HEK293T (cell line): ENCODE results near the gene NOCT.
A peak's percentile ranks its signal among the peaks of the same experiment; 100 is the strongest.

ENCODE experiments used
- BHLHE40 ChIP-seq: fragments of 450-650 bp; IDR thresholded peaks from 2 replicates; pipeline ENCODE4 v1.6.1; 2016; ENCODE audit warnings: mild to moderate bottlenecking, moderate library complexity, borderline replicate concordance
- ELF4 ChIP-seq: fragments of 450-650 bp; IDR thresholded peaks from 2 replicates; pipeline ENCODE4 v1.6.1; 2017; ENCODE audit warnings: antibody characterized with exemption
- FOXK2 ChIP-seq: fragments of 450-650 bp; IDR thresholded peaks from 2 replicates; pipeline ENCODE4 v1.6.1; 2016; ENCODE audit warnings: mild to moderate bottlenecking
- FOXM1 ChIP-seq: fragments of 450-650 bp; IDR thresholded peaks from 2 replicates; pipeline ENCODE4 v1.6.1; 2017; ENCODE audit warnings: mild to moderate bottlenecking, borderline replicate concordance
- NFRKB ChIP-seq: fragments of 450-650 bp; IDR thresholded peaks from 2 replicates; pipeline ENCODE4 v1.6.1; 2016; ENCODE audit warnings: mild to moderate bottlenecking, moderate library complexity
- SP1 ChIP-seq: fragments of 450-650 bp; IDR thresholded peaks from 2 replicates; pipeline ENCODE4 v1.6.1; 2017
- SUZ12 ChIP-seq: fragments of 450-650 bp; IDR thresholded peaks from 2 replicates; pipeline ENCODE4 v1.6.1; 2016; ENCODE audit warnings: mild to moderate bottlenecking

- no peak for TF ChIP-seq FOXK2
- no peak for TF ChIP-seq SUZ12
- TF ChIP-seq SP1 = no peak
- no peak for TF ChIP-seq NFRKB
- no peak for TF ChIP-seq FOXM1
- no peak for TF ChIP-seq BHLHE40
- TF ChIP-seq ELF4 = peak; percentile 63
These were observed 68.0 kb downstream of the NOCT start for GRCh38 chr4:139083607-139083955.
